Sigmoid colon (tissue), 7 donors: Measurements from ENCODE around the gene ESYT2. TPM values are rescaled to one million over a fixed set of nuclear protein-coding genes. Genes with fewer than 3 reads are reported as not detected.

ENCODE experiments used
- DNase-seq: peaks from one replicate; pipeline ENCODE4 v3.0.0-alpha.2; 2019
- H3K27ac ChIP-seq, 4 donors: fragments of 200-600 bp; sonication (generic); one replicate each; pipeline ENCODE4 v1.5.1; 2016 to 2019; ENCODE audit warnings: mild to moderate bottlenecking in 1 of 4
- H3K27me3 ChIP-seq, 3 donors: fragments of 200-600 bp; sonication (generic); one replicate each; pipeline ENCODE4 v1.5.1; 2019; ENCODE audit warnings: mild to moderate bottlenecking in 1 of 3
- H3K36me3 ChIP-seq, 4 donors: fragments of 200-600 bp; sonication (generic); one replicate each; pipeline ENCODE4 v1.5.1; 2016 to 2019
- H3K4me1 ChIP-seq, 4 donors: fragments of 200-600 bp; sonication (generic); one replicate each; pipeline ENCODE4 v1.5.1; 2017 to 2019
- H3K4me3 ChIP-seq, 4 donors: fragments of 200-600 bp; sonication (generic); one replicate each; pipeline ENCODE4 v1.5.1; 2017 to 2019; ENCODE audit warnings: mild to moderate bottlenecking in 2 of 4, moderate library complexity in 1 of 4
- H3K9me3 ChIP-seq, 4 donors: fragments of 200-600 bp in 3 of 4; sonication (generic) in 3 of 4; one replicate each; pipeline versions ENCODE4 v1.5.1 to v1.6.1; 2013 to 2019
- CTCF ChIP-seq, 4 experiments: fragments of 450-650 bp in 3 of 4; fragments of 200-600 bp in 1 of 4; IDR thresholded peaks; one replicate each; pipeline ENCODE4 v1.5.1; 2016 to 2019; ENCODE audit warnings: antibody characterized with exemption in 4 of 4, mild to moderate bottlenecking in 3 of 4, moderate library complexity in 2 of 4
- EP300 ChIP-seq, 4 donors: sonication (generic); formaldehyde crosslinking; IDR thresholded peaks; one replicate each; pipeline ENCODE4 v1.6.1; 2017; ENCODE audit warnings: antibody characterized with exemption in 4 of 4
- POLR2A ChIP-seq, 2 donors: fragments of 450-650 bp; IDR thresholded peaks; one replicate each; pipeline ENCODE4 v1.6.1; 2016; ENCODE audit warnings: antibody characterized with exemption in 2 of 2, mild to moderate bottlenecking in 2 of 2, moderate library complexity in 2 of 2
- POLR2AphosphoS5 ChIP-seq, 4 donors: sonication (generic); formaldehyde crosslinking; IDR thresholded peaks; one replicate each; pipeline ENCODE4 v1.6.1; 2017; ENCODE audit warnings: antibody characterized with exemption in 4 of 4
- WGBS, 2 donors: extraction: QIAGEN DNeasy Blood & Tissue Kit; methylation state at CpG; one replicate each; pipeline ENCODE4 v1.1.7; 2013; 5-methylcytosine and 5-hydroxymethylcytosine counted together
- intact Hi-C: fragments of 100-400 bp; cut with DNase I; formaldehyde crosslinking; loops from one replicate; pipeline ENCODE4 v1.15.1; 2023
- polyA plus RNA-seq, 3 donors: library from polyadenylated mRNA; stranded (reverse); fragments of 200-250 nt; gene quantifications; one replicate each; pipeline ENCODE4 v1.2.3, GENCODE V29; 2013
- total RNA-seq, 4 donors: library from RNA; depleted of rRNA; stranded (reverse); fragments of >200 nt; gene quantifications; one replicate each; pipeline ENCODE4 v1.1.0, GENCODE V29; 2016
- donor health status: healthy with polysubstance abuse.
- donor health status: Bipolar disorder and iron deficiency.
- donor health status: healthy.

The ESYT2 gene
- total and polyA plus RNA-seq, 7 donors: 6.9 to 127 (median 105) TPM

- 95 to 97% methylated on average over 5 of the region's 5 CpGs for WGBS, 2 donors
- Histone ChIP-seq H3K36me3 (no peaks in the 10 kb centered on the region), H3K4me1 (peaks cover 0 to 24% (median 0%) of the 10 kb centered on the region in 4 donors), H3K27me3 (no peaks in the 10 kb centered on the region), H3K9me3 (no peaks in the 10 kb centered on the region), H3K27ac (no peak overlapping the region), H3K4me3 (no peak overlapping the region)
- no peak for TF ChIP-seq POLR2A (IDR thresholded peaks at IDR 0.05)
- TF ChIP-seq EP300 (IDR thresholded peaks at IDR 0.05): no peak
- TF ChIP-seq POLR2AphosphoS5 (IDR thresholded peaks at IDR 0.05): no peak
- TF ChIP-seq CTCF (IDR thresholded peaks at IDR 0.05): no peak
- intact Hi-C loops: no loop called here
- peak; percentile 35 for DNase-seq
These were observed 20.1 kb upstream of the ESYT2 start for GRCh38 chr7:158849442-158849767.

GRCh38 chr7:158847451-158847866 lies 18.1 kb upstream of the ESYT2 start:
- WGBS, 2 donors: 73 to 84% methylated on average over 1 of the region's 1 CpG
- H3K27ac ChIP-seq: peak overlapping the region in 3 of 4 donors; percentile 5 to 48 (median 38)
- peaks cover 0 to 24% (median 0%) of the 10 kb centered on the region in 4 donors for H3K4me1 ChIP-seq
- H3K27me3 ChIP-seq: no peaks in the 10 kb centered on the region
- peak overlapping the region in 2 of 4 donors; percentile 7 to 28 for H3K4me3 ChIP-seq
- H3K9me3 ChIP-seq: no peaks in the 10 kb centered on the region
- H3K36me3 ChIP-seq: no peaks in the 10 kb centered on the region
- TF ChIP-seq POLR2A (IDR thresholded peaks at IDR 0.05): no peak
- TF ChIP-seq POLR2AphosphoS5 (IDR thresholded peaks at IDR 0.05): no peak
- TF ChIP-seq CTCF (IDR thresholded peaks at IDR 0.05): no peak
- TF ChIP-seq EP300 (IDR thresholded peaks at IDR 0.05): no peak
- DNase-seq: peak; percentile 51
- intact Hi-C loops: no loop called here

- Histone ChIP-seq H3K9me3 (no peaks in the 10 kb centered on the region), H3K36me3 (no peaks in the 10 kb centered on the region), H3K27me3 (no peaks in the 10 kb centered on the region), H3K4me3 (no peak overlapping the region), H3K4me1 (peaks cover 0 to 24% (median 0%) of the 10 kb centered on the region in 4 donors), H3K27ac (no peak overlapping the region)
- no peak for DNase-seq
- intact Hi-C loops: no loop called here
- no peak for TF ChIP-seq EP300 (IDR thresholded peaks at IDR 0.05)
- TF ChIP-seq POLR2A (IDR thresholded peaks at IDR 0.05): no peak
- TF ChIP-seq POLR2AphosphoS5 (IDR thresholded peaks at IDR 0.05): no peak
- TF ChIP-seq CTCF (IDR thresholded peaks at IDR 0.05): no peak
These were observed 17.0 kb upstream of the ESYT2 start for GRCh38 chr7:158846304-158846703.

DNA sequence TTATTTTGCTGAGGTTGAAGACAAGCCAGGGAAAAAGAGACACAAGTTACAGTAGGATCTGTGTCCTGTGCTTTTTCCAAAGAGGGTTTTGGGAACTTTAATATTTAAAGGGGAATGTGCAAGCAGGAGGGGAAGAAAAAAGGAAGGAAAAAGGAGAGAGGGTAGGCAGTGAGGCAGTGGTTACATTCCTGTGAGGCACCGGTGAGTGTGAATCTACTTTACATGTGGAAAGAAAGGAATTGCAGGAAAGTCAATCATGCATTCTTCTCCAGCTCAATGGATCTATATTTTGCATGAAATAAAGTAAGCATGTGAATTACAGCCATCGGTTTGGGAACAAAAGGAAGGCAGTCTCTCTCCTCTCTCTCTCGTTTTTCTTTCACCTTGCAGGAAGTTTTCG lies 14.5 kb upstream of the ESYT2 start:
- Histone ChIP-seq H3K4me3 (no peak overlapping the region), H3K4me1 (peaks cover 0 to 14% (median 0%) of the 10 kb centered on the region in 4 donors), H3K9me3 (no peaks in the 10 kb centered on the region), H3K36me3 (no peaks in the 10 kb centered on the region), H3K27me3 (no peaks in the 10 kb centered on the region), H3K27ac (no peak overlapping the region)
- WGBS, 2 donors: 60 to 78% methylated on average over 4 of the region's 4 CpGs
- no peak for DNase-seq
- TF ChIP-seq POLR2AphosphoS5 (IDR thresholded peaks at IDR 0.05): no peak
- TF ChIP-seq CTCF (IDR thresholded peaks at IDR 0.05): no peak
- TF ChIP-seq EP300 (IDR thresholded peaks at IDR 0.05): no peak
- TF ChIP-seq POLR2A (IDR thresholded peaks at IDR 0.05): no peak
- intact Hi-C loops: no loop called here

DNA sequence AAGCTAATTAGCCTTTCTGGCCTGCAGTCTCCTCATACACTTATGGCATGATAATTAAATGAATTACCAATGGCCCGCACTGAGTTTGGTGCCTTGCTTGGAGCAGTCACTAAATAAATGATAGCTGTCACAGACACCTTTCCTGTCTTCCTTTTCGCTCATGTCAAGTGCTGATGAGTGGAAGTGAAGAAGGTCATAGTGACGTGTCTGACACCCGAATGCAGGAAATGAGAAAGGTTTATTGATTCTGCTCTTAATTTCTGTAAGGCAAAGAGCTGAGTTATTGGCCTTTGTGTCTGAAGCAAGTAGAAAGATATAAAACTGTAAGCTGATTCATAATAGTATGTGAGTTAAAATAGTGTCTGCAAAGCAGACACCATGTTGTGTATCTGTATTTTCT lies 13.2 kb upstream of the ESYT2 start:
- peaks cover 0 to 6% (median 0%) of the 10 kb centered on the region in 4 donors for H3K4me1 ChIP-seq
- no peak for DNase-seq
- WGBS, 2 donors: 70 to 72% methylated on average over 4 of the region's 4 CpGs

More for the DNA sequence above, 13.2 kb upstream of the ESYT2 start:
- intact Hi-C loops: no loop called here
- TF ChIP-seq EP300 (IDR thresholded peaks at IDR 0.05) (no peak), CTCF (IDR thresholded peaks at IDR 0.05) (no peak), POLR2A (IDR thresholded peaks at IDR 0.05) (no peak), POLR2AphosphoS5 (IDR thresholded peaks at IDR 0.05) (no peak)
- Histone ChIP-seq H3K9me3 (no peaks in the 10 kb centered on the region), H3K27ac (no peak overlapping the region), H3K27me3 (no peaks in the 10 kb centered on the region), H3K36me3 (no peaks in the 10 kb centered on the region), H3K4me3 (no peak overlapping the region)
